A673 (cell line): ENCODE results near the gene UNC13D.

Experiments used
- EZH2 ChIP-seq: fragments of 200-600 bp; sonication (generic); IDR thresholded peaks from 2 replicates; pipeline ENCODE4 v1.6.1; 2017; ENCODE audit warnings: borderline replicate concordance, low read depth, mild to moderate bottlenecking, mixed read lengths, antibody characterized with exemption, low read length; ENCODE audit not compliant: poor library complexity, severe bottlenecking
- TF ChIP-seq, protein P1 (sequence below): fragments of 300-800, 200-600 bp; sonication (generic); conservative IDR thresholded peaks from 2 replicates; pipeline ENCODE4 v1.5.1; 2017; ENCODE audit warnings: low read depth, mild to moderate bottlenecking, antibody characterized with exemption, low read length, moderate library complexity, mixed read lengths

DNA sequence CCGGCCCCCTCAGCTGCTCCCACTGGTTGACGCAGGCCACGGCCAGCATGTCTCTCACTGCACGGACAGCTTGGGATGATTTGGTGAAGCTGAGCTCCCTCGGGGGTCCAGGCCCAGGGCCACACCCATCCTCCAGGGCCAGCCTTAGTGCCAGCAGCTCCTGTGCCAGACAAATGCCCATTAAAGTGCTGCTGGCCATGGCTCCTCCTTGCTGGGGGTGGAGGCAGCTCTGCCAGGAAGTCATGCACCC, 31.7 kb upstream of the UNC13D start:
- TF ChIP-seq, protein P1, sequence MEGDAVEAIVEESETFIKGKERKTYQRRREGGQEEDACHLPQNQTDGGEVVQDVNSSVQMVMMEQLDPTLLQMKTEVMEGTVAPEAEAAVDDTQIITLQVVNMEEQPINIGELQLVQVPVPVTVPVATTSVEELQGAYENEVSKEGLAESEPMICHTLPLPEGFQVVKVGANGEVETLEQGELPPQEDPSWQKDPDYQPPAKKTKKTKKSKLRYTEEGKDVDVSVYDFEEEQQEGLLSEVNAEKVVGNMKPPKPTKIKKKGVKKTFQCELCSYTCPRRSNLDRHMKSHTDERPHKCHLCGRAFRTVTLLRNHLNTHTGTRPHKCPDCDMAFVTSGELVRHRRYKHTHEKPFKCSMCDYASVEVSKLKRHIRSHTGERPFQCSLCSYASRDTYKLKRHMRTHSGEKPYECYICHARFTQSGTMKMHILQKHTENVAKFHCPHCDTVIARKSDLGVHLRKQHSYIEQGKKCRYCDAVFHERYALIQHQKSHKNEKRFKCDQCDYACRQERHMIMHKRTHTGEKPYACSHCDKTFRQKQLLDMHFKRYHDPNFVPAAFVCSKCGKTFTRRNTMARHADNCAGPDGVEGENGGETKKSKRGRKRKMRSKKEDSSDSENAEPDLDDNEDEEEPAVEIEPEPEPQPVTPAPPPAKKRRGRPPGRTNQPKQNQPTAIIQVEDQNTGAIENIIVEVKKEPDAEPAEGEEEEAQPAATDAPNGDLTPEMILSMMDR: no peak
- no peak for TF ChIP-seq EZH2
